Epidermal melanocyte (primary cell): ENCODE data around the gene CANT1.
A peak's percentile ranks its signal among the peaks of the same experiment; 100 is the strongest.

ENCODE experiments used
- DNase-seq: peaks from one replicate; pipeline ENCODE4 v3.0.0; 2011; ENCODE audit warnings: low spot score; ENCODE audit not compliant: insufficient read length

CANT1 gene

GRCh38 chr17:79009397-79010303 is at the start of gene CANT1:
CANT1 (minus strand) TSS chr17:79009764; CDS start chr17:78997622, 12,142 bp downstream.
- DNase-seq, result peak; percentile 94

- no peak for DNase-seq
These were observed 48.3 kb upstream of the CANT1 start for GRCh38 chr17:79057737-79058385.

- DNase-seq, result no peak
These were observed 45.6 kb upstream of the CANT1 start for GRCh38 chr17:79055197-79055596.

- no peak for DNase-seq
These were observed 44.8 kb upstream of the CANT1 start for GRCh38 chr17:79054200-79054960.

- DNase-seq, result no peak
These were observed 43.8 kb upstream of the CANT1 start for GRCh38 chr17:79053251-79053925.

- no peak for DNase-seq
These were observed 42.6 kb upstream of the CANT1 start for GRCh38 chr17:79052131-79052530.

- DNase-seq, result no peak
These were observed 41.7 kb upstream of the CANT1 start for GRCh38 chr17:79051306-79051705.

GRCh38 chr17:79050551-79050950 is 41.0 kb upstream of the CANT1 start:
- no peak for DNase-seq

- DNase-seq, result no peak
These were observed 40.3 kb upstream of the CANT1 start for GRCh38 chr17:79049821-79050220.

- DNase-seq, result no peak
These were observed 39.5 kb upstream of the CANT1 start for GRCh38 chr17:79048826-79049755.

- no peak for DNase-seq
These were observed 38.6 kb upstream of the CANT1 start for GRCh38 chr17:79047923-79048825.

GRCh38 chr17:79047291-79047920 is 37.8 kb upstream of the CANT1 start:
- DNase-seq, result no peak

GRCh38 chr17:79046916-79047280 is 37.3 kb upstream of the CANT1 start:
- no peak for DNase-seq

- DNase-seq, result no peak
These were observed 36.8 kb upstream of the CANT1 start for GRCh38 chr17:79046197-79046915.

GRCh38 chr17:79045842-79046196 is 36.3 kb upstream of the CANT1 start:
- peak; percentile 81 for DNase-seq

- no peak for DNase-seq
These were observed 35.6 kb upstream of the CANT1 start for GRCh38 chr17:79045001-79045729.

- no peak for DNase-seq
These were observed 34.9 kb upstream of the CANT1 start for GRCh38 chr17:79044462-79044861.

- DNase-seq, result no peak
These were observed 34.4 kb upstream of the CANT1 start for GRCh38 chr17:79043931-79044320.
